Choroid plexus epithelial cell (primary cell): ENCODE data around the gene PPFIA1.

Source experiments
- DNase-seq: peaks from one replicate; pipeline ENCODE4 v3.0.0-alpha.2; 2010; ENCODE audit warnings: low read depth
- H3K4me3 ChIP-seq: 2 replicates; pipeline ENCODE4 v1.5.1; 2011; ENCODE audit warnings: low read depth, mild to moderate bottlenecking, control low read depth, low read length, moderate library complexity
- TF ChIP-seq, protein P1 (sequence below): conservative IDR thresholded peaks from 2 replicates; pipeline ENCODE4 v1.5.1; 2011; ENCODE audit warnings: low read depth, mild to moderate bottlenecking, control low read depth, inconsistent platforms, low read length, moderate library complexity

The PPFIA1 gene

DNA sequence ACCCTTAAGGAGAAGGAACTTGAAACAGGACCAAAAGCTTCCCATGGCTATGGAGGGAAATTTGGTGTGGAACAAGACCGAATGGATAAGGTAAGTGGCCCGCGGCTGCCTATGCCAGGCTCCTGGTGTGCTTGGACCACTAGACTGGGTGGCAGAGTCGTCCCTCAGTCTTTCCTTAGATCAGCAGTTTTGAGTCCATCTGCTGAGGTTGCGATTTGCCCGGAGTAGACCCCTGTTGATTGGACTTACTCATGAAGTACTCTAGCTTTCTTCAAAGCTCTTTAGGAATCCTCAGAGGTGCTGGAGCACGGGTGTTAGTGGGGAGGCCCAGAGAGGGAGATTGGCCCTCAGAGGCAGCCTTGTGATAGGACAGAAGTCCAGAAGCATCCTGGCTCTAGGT, 139.4 kb downstream of the PPFIA1 start:
- DNase-seq, result no peak
- no peak overlapping the region for H3K4me3 ChIP-seq
- TF ChIP-seq, protein P1, sequence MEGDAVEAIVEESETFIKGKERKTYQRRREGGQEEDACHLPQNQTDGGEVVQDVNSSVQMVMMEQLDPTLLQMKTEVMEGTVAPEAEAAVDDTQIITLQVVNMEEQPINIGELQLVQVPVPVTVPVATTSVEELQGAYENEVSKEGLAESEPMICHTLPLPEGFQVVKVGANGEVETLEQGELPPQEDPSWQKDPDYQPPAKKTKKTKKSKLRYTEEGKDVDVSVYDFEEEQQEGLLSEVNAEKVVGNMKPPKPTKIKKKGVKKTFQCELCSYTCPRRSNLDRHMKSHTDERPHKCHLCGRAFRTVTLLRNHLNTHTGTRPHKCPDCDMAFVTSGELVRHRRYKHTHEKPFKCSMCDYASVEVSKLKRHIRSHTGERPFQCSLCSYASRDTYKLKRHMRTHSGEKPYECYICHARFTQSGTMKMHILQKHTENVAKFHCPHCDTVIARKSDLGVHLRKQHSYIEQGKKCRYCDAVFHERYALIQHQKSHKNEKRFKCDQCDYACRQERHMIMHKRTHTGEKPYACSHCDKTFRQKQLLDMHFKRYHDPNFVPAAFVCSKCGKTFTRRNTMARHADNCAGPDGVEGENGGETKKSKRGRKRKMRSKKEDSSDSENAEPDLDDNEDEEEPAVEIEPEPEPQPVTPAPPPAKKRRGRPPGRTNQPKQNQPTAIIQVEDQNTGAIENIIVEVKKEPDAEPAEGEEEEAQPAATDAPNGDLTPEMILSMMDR, result no peak

- DNase-seq, result no peak
- TF ChIP-seq, protein P1, result no peak
These were observed 140.1 kb downstream of the PPFIA1 start for GRCh38 chr11:70410276-70411205.

DNA sequence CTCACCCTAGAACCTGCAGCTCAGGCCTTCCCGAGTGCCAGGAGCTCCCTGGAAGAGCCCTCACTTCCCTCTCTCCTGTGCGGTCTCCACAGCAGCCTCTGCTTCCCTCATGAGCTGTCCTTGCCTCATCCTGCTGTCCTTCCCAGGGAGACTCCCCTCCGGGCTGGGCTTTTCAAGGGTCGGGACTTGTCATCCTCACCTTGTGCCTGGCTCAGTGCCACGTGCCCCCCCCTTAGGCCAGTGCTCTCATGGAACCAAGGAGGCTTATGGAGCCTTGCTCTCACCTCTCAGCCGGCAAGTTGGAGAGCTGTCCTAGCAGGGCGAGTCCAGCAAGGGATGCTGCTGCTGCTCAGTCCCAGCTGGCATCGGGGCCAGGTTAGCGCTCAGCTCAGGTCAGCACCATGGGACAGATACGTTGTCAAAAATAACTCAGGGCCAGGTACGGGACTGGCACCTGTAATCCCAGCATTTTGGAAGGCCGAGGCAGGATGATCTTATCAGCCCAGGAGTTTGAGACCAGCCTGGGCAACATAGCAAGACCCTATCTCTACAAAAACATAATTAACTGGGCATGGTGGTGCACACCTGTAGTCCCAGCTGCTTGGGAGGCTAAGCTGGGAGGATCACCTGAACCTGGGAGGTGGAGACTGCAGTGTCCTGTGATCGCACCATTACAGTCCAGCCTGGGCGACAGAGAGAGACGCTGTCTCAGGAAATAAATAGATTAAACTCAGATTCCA, 141.4 kb downstream of the PPFIA1 start:
- H3K4me3 ChIP-seq, result no peak overlapping the region
- TF ChIP-seq, protein P1, result no peak
- DNase-seq, result no peak

More at GRCh38 chr11:70410276-70411205, 140.1 kb downstream of the PPFIA1 start:
- H3K4me3 ChIP-seq, result no peak overlapping the region

- no peak for DNase-seq
- TF ChIP-seq, protein P1, result no peak
- H3K4me3 ChIP-seq, result no peak overlapping the region
These were observed 142.7 kb downstream of the PPFIA1 start for GRCh38 chr11:70413151-70413550.

DNA sequence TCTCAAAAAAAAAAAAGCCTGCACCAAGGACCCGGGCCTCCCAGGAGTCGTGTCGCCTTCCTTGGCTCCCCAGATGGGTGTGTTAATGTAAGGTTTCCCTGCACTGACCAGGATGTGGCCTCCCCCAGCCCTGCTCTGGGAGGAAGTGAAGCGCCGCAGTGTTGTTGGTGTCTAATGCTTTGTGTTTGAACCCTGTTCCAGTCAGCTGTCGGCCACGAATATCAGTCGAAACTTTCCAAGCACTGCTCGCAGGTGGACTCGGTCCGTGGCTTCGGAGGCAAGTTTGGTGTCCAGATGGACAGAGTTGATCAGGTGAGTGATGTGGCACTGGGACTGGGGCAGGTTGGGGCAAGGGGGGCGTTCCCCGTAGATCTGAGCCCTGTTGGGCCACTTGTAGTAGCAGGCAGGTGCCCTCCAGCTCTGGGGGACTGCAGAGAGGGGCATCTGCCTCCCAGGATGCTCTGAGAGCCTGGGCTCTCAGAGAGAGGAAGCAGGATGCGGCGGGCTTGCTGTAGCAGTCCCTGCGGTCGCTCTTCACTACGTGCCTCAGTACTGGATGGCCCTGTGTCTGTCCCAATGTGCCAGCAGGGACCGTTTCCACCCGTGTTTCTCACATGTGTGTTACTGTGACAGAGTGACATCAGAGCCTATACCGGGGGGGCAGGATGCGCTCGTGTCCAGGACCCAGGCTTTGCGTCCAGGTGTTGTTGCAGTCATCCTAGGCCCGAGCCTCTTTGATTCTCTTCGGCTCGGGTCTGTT, 144.0 kb downstream of the PPFIA1 start:
- H3K4me3 ChIP-seq, result no peak overlapping the region
- DNase-seq, result no peak
- TF ChIP-seq, protein P1, result no peak

- peak; percentile 96 for DNase-seq
- TF ChIP-seq, protein P1, result peak; percentile 82
- no peak overlapping the region for H3K4me3 ChIP-seq
These were observed 144.7 kb downstream of the PPFIA1 start for GRCh38 chr11:70415191-70415590.
